T-helper 1 cell (primary cell): ENCODE measurements around the gene TGFBR3.

Experiments used
- DNase-seq, 5 donors: peaks; one replicate each; pipeline ENCODE4 v3.0.0-alpha.2; 2012 to 2020

The TGFBR3 gene

DNA sequence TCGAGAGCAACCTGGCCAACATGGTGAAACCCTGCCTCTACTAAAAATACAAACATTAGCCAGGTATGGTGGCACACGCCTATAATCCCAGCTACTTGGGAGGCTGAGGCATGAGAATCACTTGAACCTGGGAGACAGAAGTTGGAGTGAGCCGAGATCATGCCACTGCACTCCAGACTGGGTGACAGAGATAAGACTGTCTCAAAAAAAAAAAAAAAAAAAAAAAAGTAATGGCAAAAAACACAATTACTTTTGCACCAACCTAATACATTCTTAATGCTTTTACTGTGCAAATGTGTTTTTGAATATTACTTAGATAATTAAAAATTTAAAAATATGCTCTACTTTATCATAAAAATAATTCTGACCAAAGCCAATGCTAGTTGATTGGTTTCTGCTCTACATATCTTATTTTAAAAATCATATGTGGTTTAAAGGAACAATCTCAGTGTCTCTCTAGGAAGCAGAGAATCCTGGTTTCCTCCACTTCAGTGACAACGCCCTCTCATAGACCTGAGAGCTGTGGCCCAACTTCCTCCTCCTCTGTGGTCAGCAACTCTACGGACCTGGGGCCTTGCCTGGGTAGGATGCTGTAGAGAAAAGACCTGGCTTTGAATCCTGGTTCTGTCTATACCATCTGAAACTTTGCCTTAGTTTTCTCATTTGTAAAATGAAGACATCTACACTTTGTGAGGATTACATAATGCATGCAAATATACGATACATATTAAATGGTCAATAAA lies 64.7 kb downstream of the TGFBR3 start:
- no peak for DNase-seq

- DNase-seq: no peak
Measured at GRCh38 chr1:91819038-91819788, 66.7 kb downstream of the TGFBR3 start.

DNA sequence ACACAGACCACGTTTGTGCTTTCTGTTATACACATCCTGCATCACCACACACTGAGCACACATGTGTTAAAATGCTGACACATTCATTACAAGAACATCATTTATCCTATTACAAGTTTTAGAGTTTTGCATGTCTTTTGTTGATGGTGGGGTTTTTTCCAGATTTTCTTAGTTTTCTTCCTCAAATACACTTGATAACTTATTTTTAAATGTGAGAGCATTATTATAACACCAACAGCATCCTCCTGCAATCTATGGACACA lies 67.3 kb downstream of the TGFBR3 start:
- DNase-seq: no peak

DNA sequence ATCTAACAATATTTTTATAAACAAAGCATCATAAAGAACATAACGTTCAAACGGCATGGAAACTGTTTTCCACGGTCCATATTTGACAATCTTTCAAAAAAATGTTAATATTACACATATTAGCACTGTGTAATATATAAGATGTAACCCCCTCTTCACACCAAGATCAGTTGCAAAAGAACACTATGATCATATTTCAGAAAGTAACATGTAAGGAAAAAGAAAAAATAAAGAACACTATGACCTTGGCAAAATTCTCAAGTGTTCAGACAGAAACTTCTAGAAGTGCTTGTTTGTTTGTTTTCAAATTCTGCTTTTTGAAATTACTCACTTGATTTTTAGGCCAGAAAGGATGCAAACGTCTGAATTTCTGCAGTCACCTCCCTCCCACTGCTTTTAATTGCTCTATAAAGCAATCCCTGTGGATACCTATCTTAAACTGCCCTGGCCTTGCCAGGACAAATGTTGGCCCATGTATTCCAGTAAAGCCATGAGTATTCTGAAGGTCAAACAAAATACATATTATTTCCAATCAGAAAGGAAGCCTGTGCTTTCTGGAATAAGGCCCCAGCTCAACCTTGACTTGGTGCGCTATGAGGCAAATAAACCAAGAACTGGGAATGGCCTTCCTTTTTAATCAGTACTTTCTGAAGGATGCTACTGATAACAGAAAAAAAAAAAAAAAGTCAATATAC lies 68.6 kb downstream of the TGFBR3 start:
- DNase-seq: no peak

DNA sequence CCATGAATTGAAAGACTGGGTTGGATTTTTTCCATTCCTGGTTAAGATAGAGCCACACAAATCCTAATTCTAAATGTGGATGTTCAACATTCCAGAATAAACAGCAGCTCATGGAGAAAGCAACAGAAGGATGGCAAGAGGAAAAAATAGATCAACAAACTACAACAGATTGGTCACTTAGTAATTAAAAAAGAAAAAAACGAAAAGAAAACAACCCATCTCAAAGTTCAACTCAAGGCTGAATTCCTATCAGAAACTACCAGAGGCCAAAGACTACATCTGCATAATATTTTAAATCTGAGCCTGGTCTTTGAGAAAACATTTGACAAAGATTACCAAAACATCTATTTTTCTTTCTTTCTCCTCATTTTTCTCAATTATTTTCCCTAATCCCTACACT lies 69.9 kb downstream of the TGFBR3 start:
- DNase-seq: no peak

GRCh38 chr1:91814448-91814847 lies 71.5 kb downstream of the TGFBR3 start:
- DNase-seq: no peak

DNA sequence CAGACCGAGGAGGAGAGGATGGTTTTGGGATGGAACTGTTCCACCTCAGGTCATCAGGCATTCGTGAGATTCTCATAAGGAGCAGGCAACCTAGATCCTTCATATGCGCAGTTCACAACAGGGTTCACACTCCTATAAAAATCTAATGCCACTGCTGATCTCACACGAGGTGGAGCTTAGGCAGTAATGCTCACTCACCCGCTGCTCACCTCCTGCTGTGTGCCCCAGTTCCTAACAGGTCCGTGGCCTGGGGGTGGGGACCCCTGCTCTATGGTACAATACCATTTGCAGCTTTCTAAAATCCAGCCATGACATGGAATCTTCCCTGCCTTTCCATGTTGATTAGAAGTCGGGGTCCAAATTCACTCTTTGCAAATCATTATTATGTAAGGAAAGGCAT lies 72.1 kb downstream of the TGFBR3 start:
- DNase-seq: no peak

DNA sequence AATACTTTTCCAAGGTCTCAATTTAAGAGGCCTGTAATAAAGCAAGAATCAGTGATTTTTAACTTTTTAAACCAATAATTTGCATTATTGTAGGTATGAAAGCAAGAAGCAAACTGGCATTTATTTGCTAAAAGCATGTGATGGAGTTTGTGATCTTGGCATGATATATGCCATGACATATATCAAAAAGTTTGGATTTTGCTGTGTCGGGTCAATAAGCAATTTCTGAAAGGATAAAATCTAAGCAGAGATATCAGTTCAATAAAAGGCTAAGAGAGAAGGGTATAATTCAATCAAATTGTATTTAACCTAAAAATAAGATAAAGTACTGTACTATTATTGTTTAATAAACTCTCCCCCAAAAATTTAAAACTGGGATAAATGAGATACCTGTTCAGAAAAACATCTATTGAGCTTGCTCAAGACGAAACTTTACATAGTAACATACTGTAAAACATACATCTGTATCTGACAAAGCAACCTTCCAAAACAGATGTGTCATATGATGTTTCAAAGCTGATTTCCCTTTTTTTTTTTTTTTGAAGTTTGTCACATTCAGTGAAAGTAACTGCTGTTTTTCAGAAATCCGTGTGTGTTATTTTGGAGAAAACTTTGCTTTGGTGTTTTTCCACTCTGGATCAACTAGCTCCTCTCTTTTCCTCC lies 74.5 kb downstream of the TGFBR3 start:
- no peak for DNase-seq

- DNase-seq: peak in 1 of 5 donors; percentile 51
Measured at GRCh38 chr1:91809317-91809716, 76.6 kb downstream of the TGFBR3 start.

- no peak for DNase-seq
Measured at GRCh38 chr1:91807921-91808620, 77.9 kb downstream of the TGFBR3 start.

DNA sequence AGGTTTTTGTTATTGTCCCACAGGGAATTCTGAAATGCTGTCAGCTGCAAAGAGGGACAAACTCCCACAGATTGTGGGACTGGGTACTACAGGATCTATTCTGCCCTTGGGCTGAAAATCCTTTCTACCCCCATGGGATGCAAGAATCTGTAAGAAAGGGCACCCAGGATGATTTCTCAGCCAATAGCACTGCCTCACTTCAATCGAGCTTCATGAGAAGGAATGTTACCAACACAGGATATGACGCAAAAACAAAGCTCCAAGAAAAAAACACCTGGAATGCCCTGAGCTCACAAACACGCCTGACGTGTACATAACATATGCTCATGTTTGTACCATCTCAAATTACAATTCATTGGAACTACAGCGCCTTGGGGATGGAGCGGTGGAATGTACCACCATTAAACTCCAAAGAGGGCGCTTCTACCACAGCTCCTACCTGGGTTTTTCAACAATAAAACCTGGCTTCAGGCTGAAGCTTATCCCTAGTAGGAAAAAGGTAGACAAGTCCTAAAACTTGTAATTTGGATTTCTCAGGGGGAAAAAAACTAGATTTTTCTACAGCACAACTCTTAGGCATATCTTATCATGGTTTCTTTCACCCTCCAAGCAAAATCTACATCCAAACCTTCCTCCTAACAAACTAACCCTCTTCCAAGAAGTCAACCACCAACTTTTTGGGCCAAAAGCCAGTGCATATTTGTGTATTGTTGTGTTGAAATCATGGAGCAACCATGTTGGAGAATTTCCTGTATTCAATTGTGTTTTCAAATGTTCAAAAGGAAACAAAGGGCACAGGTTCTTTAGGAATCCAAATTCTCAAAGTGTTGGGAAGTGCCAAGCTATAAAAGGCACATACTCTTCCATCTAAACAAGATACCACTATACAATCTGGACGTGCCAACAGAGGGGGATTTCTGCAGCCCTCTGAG lies 78.9 kb downstream of the TGFBR3 start:
- no peak for DNase-seq

DNA sequence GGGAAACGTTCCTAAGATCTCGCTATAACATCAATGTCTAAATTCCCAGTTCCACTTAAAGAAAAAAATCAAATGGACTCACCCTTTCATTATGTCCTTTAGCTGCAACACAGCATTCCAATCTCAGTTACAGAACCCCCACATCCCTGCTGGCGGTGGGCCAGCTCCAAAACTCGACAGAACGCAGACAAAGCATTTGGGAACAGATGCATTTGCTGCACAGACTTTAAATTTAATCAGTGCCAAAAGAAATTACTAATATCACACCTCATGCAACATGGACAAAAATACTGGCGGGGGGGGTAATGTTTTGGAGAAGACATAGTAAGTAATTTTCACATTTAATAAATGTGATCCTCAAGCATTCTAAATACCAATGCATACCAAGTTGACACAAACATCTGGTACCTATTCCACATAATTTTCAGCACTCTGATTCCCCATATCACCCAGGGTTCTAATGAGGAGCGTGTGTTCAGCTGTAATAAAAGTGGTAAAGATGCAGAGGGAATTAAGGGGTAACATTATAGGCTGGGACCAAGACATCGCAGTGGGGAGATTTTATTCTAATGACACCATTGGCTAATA lies 79.7 kb downstream of the TGFBR3 start:
- DNase-seq: no peak

DNA sequence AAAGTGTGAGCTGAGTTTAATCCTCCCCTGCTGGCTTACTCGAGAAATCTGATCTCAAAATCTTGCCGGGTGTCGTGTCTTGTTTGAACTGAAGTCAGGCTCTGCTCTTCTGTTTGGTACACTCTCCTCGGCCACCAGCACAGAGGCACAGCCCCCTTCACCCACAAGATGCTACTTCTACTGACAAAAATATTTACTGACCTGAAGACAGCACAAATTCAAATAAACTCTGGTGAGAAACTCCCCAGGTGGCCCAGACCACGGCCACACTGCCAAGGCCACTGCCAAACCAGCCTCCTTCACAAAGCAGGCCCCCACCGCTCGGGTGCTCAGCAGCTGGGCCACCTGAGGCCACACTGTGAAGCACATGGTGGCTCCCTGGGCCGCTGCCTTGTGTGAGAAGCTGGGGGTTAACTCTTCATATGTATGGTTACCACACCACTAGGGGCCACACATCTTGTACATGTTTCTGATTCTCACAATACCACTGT lies 80.6 kb downstream of the TGFBR3 start:
- DNase-seq: peak in 1 of 5 donors; percentile 10

DNA sequence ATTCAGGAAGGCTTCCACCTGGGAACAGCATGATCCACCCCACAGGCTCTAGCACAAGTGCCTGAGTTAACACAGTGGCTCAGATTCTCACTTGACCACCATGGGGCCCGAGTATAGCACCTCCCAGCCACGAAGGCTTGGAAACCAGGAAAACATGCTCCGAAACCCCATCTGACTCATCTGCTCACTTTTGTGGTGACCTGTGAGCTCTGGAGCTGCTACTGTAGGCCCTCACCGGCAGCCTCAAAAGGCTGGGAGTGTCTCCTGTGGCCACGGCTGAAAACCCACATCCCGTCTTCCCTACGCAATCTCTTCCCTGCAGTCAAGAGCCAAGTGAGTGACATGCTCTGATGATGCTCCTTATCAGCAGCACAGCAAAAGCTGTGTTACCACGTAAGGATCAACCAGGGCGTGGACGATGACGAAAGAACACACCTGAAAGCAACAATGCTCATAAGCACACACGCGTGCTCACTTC lies 81.4 kb downstream of the TGFBR3 start:
- DNase-seq: peak; percentile 63 to 100 (median 80)

DNA sequence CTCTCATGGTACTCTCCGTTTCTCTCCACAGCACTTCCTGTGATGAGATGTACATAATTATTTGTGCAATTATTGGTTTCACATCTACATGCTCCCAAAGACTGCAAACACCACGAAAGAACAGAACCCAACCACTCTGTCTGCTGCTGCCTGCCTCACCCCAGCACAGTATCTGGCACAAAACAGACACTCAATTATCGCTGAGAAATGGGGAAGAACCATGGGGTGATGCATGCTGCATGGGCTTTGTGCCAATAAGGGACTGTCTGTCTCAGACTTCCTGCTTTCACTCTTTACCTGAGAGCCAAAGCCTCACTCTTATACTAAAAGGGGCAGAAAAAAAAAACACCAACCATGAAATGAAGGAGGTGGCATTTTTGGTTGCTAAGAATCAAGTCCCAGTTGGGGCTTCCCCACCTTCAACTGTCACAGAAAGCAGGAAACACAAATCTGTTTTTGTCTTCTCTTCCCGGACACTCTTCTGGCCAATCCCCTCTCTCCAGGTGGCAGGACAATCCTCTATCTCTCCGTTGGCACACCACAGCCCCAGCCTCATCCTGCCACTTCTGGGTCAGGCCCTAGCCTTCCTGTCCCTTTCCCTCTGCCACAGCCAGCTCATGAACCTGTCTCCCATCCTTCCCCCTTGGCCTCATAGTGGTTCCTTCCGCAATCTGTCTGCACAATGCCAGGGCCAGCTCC lies 82.0 kb downstream of the TGFBR3 start:
- peak; percentile 41 to 99 (median 59) for DNase-seq

GRCh38 chr1:91803123-91803522 lies 82.8 kb downstream of the TGFBR3 start:
- DNase-seq: peak in 1 of 5 donors; percentile 46

DNA sequence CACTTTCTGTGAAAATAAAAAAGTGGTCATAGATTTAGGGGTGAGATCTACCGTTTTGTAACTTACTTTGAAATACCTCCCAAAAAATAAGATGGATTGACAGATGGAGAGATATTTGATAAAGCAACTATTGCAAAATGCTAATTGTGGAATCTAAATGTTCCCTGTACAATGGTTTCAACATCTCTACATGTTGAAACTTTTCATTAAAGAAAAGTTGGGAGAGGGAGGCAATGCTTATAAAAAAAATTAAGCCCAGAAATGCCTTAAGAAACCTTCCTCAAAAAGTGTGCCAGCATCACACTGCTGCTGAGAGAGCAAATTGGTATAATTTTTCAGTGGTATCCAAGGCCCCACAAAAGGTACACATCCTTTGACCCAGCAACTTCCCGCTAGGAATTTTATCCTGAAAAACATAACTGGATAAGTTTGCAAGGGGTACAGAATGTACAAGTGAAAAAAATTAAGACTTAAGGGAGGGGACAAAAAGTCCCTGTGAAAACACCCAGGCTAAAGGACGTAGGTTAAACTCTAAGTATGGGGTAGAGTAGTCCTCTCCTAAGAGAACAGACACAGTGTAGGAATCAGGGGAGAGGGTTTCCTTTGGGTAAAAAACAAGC lies 84.3 kb downstream of the TGFBR3 start:
- DNase-seq: no peak

- DNase-seq: peak in 1 of 5 donors; percentile 35
Measured at GRCh38 chr1:91799863-91800262, 86.1 kb downstream of the TGFBR3 start.

DNA sequence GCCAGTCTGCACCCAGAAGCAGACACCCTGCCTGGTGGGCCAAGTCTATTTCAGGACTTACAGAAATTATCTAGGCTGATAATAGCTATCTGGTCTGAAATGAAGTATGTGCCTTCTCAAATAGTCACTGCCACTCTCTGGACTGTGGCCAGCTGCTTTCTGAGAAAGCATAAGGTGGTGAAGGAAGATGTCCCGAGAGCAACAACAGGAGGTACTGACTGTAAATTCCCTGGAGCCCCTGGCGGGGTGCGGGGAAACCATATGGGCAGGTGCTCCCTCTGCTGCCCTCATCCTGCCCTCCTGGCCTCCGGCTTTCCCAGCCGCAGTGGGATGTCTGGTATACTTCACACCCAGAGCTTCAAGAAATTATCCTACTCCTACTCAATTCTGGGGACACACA lies 86.8 kb downstream of the TGFBR3 start:
- DNase-seq: no peak

DNA sequence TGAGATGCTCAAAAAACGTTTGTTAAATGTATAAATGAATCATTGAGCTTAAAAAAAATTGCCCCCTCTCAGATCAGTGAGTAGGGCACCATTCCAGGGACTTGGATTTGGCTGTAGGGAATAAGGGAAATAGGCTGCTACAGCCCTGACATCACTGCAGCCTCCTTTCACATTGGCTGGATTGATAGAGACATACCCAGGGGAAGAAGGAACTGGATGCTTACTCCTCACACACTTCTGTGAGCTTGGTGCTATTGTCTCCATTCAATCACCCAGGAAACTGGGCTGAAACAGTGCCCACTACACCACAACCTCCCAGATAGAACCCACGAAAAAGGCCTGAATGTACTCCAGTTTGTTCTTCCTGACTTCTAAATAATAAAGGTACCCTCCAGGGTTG lies 87.2 kb downstream of the TGFBR3 start:
- DNase-seq: no peak
